Measurements from ENCODE around the gene SKP1.

- TF ChIP-seq CTCF (IDR thresholded peaks at IDR 0.05): no peak
- TF ChIP-seq POLR2A (IDR thresholded peaks at IDR 0.05): no peak
Observed at GRCh38 chr5:134175921-134176510, 734 bp downstream of the SKP1 start.
